ENCODE measurements around the gene ZBTB44.
"Not testable (repeated sequence)": the region's sequence is repeated elsewhere in the genome, so short reads cannot be mapped to it uniquely, and the experiment has no call there.

ZBTB44 gene

GRCh38 chr11:130246270-130246669 is 68.4 kb downstream of the ZBTB44 start:
- no peak for DNase-seq

- DNase-seq: not testable (repeated sequence)
Measured at GRCh38 chr11:130245375-130245774, 69.3 kb downstream of the ZBTB44 start.

GRCh38 chr11:130244848-130245247 is 69.9 kb downstream of the ZBTB44 start:
- DNase-seq: no peak

- DNase-seq: no peak
Measured at GRCh38 chr11:130243816-130244215, 70.9 kb downstream of the ZBTB44 start.

- DNase-seq: no peak
Measured at GRCh38 chr11:130241713-130242112, 73.0 kb downstream of the ZBTB44 start.

GRCh38 chr11:130237282-130238006 is 77.3 kb downstream of the ZBTB44 start:
- no peak for DNase-seq

GRCh38 chr11:130234315-130234714 is 80.4 kb downstream of the ZBTB44 start:
- no peak for DNase-seq

GRCh38 chr11:130233888-130234287 is 80.8 kb downstream of the ZBTB44 start:
- DNase-seq: not testable (repeated sequence)

GRCh38 chr11:130233486-130233885 is 81.2 kb downstream of the ZBTB44 start:
- not testable (repeated sequence) for DNase-seq

- no peak for DNase-seq
Measured at GRCh38 chr11:130227373-130227772, 87.3 kb downstream of the ZBTB44 start.

- DNase-seq: no peak
Measured at GRCh38 chr11:130223291-130223971, 91.3 kb downstream of the ZBTB44 start.

GRCh38 chr11:130220311-130221035 is 94.2 kb downstream of the ZBTB44 start:
- DNase-seq: no peak

- DNase-seq: no peak
Measured at GRCh38 chr11:130219148-130219547, 95.6 kb downstream of the ZBTB44 start.

- no peak for DNase-seq
Measured at GRCh38 chr11:130218501-130219070, 96.1 kb downstream of the ZBTB44 start.

- no peak for DNase-seq
Measured at GRCh38 chr11:130217133-130218031, 97.3 kb downstream of the ZBTB44 start.

GRCh38 chr11:130216591-130217132 is 98.1 kb downstream of the ZBTB44 start:
- DNase-seq: no peak

- no peak for DNase-seq
Measured at GRCh38 chr11:130216221-130216550, 98.5 kb downstream of the ZBTB44 start.

GRCh38 chr11:130215531-130216220 is 99.0 kb downstream of the ZBTB44 start:
- DNase-seq: no peak

- no peak for DNase-seq
Measured at GRCh38 chr11:130214861-130215530, 99.7 kb downstream of the ZBTB44 start.

- no peak for DNase-seq
Measured at GRCh38 chr11:130213979-130214281, 100.8 kb downstream of the ZBTB44 start.
